NCI-H146 treated with DMSO at 0.1 percent for 48 hours (cell line): Measurements from ENCODE around the gene GALNT10.

Source experiments
- DNase-seq: peaks from one replicate; lab custom pipeline; 2025; ENCODE audit not compliant: unreplicated experiment; lab: John Stamatoyannopoulos, UW

Gene GALNT10

DNA sequence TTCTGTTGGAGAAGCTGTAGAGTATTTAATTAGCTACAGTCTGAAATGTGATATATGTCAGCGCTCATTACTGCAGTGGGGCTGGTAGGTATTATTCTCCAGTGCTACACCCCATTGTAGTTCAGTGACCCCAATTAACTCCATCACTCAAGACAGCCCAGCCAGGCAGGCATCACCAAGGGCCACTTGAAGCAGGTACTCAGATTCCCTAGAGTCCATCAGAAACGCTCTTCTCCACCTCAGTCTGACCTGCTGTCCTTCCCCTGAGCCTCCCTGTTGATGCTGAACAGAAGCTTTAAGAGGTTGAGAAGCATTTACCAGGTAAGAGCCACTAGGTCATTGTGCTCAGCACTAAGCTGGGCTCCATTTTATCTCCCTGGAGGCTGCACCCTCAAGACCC is 71.8 kb downstream of the GALNT10 start:
- DNase-seq, result no peak

DNA sequence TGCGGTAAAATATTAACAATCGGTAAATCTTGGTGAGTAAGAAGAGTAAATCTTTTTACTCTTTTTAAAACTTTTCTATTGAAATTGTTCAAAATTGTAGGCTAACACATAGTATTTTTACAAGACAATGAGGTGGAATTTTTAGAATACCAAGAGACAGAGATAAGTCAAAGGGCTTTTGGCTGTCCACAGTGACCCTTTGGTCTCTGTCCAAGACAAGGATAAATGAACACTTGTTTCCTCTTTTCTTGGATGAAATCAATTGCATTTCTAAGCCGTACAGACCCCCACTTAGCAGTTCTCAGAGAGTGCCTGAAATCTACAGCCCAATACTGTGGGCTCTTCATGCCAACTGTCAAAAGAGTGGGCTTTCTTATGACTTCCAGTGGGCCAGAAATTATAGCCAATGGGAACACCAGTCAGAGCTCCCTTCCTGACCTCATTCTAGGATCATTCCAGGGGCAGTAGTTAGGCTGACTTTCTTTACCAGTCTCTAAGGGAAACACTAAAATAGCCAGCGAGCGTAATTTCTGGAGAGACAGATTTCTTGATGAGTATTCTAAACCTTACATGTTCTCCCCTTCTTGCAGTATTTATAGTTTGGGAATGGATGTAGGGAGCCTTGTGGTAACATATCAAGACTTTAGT is 74.1 kb downstream of the GALNT10 start:
- DNase-seq, result no peak

DNA sequence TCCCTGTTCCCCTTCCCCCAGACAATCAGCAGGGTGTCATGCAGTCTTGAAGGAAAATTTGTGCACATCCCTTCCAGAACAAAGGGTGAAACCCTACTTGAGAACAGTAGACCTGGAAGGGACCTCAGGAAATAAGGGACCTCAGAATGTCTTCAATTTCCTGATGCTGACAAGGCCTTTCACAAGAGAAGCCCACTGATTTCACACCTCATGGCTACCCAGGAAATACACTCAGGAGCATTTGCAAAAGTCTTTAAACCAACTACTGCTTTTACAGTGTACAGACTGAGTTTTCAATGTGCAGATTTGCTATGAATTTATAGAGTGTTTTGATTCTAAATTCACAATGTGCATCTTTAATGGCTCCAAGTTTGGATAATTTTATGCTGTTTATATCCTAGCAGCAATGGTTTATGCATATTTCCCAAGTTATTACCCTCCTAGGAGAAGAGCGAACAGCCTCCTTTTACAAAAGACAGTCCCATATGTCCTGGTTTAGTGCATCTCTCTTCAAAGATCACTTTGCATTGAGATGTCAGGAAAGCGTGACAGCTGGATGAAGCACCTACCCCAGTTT is 74.8 kb downstream of the GALNT10 start:
- DNase-seq, result no peak

DNA sequence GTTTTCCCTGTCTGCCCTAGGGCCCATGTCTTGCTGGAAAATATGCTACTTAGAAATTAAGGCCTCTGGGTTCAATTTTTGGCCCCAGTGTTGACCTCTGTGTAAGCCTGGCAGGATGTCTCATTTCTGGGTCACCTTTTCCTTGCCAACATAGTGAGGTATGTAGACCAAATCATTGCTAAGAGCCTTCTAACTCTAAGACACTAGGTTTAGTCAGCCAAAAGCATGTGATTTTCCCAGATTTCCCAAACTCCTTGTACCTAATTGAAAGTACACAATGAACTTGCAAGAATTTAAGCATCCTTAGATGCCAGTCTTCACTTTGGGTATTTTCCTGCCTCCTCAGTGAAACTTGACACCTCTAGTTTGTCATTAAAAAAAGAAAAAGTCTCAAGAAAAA is 77.0 kb downstream of the GALNT10 start:
- no peak for DNase-seq

DNA sequence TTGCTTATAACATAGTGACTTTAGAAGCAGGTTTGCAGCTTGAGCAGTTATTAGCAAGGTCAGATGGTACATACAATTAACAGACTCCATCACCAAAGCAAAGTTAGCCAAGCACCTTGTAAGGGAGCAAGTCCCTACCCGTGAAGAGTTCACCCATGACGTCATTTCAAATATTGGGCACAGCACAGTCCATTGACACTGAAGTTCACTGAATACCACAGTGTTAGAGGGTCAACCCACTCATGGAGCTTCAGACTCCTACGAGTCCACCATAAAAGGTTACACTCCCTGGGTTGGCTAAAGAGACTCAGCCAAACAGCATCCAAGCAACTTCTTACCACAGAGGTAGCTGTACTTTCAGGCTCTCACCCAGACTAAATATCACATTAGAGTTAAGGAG is 77.5 kb downstream of the GALNT10 start:
- DNase-seq, result no peak

DNA sequence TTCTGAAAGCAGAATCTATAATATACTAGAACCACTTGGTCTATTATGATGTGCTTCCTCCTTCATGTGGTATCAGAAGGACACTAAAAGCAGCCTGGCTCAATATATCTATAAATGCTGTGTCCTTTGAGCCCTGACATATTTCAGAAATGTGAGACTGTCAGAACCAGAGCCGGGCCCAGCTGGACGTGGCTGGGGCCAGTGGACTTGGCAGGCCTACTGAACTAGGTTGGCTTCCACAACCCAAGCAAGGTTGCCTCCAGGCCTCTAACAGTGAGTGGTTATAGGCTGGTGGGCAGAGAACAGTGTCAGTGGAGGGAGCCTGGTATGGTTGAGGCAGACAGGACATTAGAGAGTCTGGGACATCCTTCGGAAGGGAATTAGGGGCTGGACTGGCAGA is 78.9 kb downstream of the GALNT10 start:
- no peak for DNase-seq

DNA sequence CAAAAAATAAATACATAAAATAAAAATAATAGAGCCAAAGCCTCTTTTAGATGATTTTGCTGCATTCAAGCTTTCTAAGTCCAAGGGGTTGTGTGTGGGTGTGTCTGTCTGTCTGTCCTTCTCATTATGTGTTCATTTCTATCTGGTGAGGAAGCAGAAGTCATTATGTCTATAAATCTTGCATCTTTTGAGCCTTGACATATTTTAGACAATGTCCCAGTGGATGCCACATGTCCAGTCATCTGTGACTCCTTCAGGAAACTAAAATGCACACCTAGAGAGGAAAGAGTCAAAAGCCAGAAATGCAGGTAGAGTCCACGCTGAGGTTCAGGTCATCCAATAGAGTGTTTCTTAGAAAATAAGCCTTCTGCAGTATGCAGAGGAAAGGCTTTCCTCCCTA is 80.9 kb downstream of the GALNT10 start:
- DNase-seq, result no peak

DNA sequence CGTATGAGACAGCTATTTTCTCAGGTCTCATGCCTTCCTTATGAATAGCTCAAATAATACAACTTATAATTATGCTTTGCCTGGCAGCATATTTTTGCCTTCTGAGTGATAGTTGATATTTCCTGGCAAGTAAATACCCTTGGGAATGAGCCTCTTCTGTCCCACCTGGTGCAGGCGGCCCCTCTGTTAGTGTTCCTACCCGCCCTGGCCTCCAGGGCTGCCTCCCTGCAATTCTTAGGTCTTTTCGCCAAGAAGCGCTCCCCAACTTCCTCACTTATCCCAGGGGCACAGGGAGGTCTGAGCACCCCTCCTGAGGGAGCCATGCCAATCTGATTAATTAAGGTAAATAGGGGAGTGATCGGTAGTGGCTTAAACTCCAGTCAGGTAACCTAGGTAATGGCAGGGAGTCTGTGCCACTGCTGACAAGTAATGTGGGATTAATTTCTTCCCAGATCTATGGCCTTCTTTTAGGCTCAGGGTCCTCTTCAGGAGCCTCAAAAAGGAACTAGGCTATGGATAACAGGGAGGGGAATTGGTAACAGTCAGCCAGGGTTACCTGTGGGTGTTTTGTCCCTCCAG is 81.5 kb downstream of the GALNT10 start:
- DNase-seq, result no peak

DNA sequence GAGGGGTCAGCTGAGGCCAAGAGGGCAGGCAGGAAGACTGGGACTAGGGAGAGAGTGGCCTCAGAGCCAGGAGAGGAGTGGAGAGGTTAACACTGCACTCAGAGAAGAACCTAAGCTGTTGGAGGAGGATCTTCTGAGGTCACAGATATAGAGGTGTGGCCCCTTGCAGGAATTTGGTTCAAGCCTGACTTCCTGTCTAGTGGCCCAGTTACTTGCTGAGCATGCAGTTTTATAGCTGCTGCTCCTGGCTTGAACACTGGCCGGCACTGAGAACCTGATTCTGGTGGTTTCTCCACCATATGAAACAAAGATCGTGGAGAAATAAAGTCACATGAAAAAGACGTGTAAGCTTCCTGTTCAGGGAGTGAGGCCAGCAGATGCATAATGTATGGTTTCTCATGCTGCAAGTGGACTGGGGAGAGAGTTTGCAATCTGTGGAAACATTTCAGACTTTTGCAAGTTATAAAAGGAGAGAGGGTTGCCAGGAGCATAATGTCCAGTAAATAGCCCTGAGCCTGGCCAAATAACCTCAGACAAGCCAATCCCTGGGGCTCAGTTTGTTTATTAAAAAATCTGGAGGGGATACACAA is 82.6 kb downstream of the GALNT10 start:
- no peak for DNase-seq

DNA sequence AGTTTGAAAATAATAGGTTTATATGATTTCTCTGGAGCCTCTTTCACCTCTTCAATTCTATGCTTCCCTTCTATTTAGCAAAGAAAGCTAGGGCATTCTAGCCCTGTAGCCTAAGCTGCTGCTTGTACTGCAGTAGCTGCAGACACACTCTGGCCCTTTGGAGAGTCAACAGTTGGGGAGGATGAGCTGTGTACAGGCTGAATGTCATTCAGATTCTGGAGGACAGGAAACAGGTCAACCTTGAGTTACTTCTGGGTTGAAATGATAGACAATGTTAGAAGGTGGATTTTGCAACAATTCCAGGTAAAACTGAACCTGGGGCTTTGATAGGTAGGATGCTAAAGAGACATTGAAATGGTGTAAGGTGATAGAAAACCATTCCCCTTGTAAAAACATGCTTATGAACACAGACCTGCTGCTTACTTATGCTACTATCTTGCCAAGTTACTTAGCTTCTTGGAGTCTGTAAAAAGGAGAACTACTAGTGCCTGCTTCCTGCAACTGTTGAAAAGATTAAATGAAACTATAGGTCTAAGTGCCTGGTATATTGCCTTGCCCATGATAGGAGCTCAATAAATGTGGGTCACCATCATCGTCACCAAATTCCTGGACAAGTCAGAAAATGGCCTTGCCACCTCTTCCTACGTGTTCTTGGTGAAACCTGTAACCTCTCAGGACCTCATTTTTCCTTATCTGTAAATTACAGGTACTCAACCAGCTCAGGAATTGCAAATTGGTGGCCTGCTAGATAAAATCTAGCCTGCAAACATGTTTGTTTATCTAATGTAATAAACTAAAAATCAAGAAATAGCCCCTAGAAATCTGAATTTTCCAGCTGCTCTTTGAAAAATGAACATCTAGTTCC is 83.7 kb downstream of the GALNT10 start:
- DNase-seq, result no peak

DNA sequence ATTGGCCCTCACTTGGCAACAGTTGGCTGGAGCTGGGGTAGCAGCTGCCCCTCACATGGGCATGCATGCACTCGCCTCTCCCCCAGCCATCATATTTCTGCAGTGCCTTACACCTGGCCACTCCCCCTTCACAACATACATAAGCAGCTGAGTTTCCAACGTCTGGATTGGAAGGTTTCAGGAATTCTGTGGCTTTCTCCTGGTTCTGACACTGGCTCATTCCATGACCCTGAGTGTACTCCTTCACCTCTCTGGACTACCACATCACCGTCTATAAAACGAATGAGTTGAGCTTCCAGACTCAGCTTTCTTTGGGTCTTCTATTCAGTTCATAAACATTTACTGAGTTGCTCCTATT is 84.3 kb downstream of the GALNT10 start:
- DNase-seq, result no peak

DNA sequence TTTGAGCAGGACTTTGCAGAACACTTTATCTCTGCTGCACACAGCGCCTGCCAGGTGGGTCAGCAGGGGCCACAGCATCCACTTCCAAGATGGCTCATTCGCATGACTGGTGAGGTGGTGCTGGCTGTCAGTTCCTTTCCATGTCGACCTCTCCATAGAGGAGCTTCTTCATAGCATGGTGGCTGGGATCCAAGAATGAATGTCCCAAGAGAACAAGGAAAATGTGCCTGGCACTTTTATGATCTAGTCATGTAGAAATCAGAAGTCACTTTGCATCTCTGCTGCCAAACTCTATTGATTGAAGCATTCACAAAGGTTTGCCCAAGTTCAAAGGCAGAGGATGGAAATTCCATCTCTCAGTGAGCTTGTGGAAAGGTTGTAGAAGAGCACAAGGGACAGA is 85.0 kb downstream of the GALNT10 start:
- DNase-seq, result no peak

DNA sequence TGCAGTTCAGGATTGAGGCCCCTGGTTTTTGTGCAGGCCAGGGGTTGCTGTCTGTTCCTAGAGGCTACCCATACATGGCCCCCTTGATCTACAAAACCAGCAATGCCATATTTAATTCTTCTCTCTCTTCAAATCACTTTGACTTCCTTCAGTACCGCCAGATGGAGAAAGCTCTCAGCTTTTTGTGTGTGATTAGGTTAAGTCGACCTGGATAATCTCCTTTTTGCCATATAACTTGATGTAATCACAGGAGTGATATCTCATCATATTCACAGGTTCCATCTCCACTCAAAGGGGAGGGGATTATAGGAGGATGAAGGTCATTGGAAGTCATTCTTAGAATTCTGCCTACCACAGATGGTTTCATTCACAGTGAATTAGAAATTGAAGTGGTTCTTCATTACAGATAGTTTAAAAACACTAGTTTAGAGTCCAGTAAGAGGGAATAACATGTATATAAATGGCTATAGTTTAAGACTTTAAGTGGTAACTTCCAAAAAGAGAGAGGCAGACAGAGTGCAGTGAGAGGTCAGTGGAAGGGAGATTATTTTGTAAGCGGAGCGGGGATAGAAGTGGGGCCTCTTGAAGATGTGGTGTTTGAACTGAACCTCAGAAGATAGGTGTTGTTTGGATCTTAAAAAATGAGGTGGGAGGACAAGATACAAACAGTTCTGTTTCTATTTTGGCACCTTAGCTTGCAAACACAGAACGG is 85.9 kb downstream of the GALNT10 start:
- no peak for DNase-seq

DNA sequence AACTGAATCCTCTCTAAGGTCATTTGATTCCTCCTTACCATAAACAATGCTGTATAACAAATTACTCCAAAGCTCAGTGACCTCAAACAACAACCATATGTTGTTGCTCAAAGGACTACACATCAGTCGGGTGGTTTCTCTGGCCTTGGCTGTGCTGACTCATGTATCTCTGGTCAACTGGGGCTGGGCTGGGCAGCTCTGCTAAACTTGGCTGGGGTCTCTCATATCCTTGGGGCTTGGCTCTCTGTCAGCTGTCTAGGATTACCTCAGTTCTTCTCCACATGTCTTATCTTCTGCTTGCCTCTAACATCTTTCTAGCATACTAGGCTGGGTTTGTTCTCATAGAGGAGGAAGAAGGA is 86.4 kb downstream of the GALNT10 start:
- no peak for DNase-seq

DNA sequence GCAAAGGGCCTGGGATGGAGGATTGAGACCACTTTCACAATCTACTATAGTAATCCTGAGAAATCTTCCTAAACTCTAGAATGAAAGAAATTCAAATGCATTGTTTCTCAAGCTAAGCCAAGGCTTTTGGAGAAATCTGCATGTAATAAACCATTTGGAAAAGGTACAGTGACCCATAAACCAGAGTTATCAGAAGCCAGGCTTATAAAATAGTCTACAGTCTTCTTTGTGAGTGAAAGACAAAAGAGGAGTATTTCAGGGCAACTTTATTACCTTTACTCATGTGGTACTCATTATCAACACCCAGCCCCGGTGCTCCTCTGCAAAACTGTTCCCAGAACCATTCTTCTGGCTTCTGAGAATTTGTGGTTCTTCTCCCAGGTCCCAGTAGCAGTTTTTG is 87.0 kb downstream of the GALNT10 start:
- DNase-seq, result no peak

DNA sequence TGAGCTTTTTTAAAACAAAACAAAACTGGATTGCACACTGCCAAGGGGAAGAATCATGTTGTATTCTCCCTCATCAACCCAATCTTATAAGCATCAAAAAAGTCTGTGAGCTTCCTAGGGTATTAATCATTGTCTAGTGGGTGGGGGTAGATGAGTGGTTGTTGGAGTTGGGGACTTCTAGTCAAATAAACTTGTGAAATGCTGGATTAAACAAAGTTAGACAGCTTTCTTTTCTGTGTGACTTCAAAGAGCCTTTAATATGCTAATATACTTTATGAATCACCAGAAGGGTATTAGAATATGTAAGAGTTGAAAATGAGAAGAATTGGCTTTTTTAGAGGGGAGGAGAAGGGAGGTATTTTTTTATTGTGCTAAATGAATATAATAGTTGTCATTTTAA is 87.7 kb downstream of the GALNT10 start:
- DNase-seq, result no peak

DNA sequence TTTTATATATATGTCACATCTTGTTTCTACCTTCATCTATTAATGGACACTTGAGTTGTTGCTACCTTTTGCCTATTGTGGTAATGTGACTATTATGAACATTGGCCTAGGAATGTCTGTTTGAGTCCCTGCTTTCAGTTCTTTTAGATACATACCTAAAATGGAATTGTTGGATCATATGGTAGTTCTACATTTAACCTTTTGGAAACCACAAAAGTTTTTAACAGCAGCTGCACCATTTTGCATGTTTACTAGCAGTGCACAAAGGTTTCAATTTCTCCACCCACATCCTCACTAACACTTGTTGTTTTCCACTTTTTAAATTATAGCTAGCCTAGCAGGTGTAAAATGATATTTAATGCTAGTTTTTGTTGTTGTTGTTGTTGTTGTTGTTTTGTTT is 88.4 kb downstream of the GALNT10 start:
- DNase-seq, result no peak

DNA sequence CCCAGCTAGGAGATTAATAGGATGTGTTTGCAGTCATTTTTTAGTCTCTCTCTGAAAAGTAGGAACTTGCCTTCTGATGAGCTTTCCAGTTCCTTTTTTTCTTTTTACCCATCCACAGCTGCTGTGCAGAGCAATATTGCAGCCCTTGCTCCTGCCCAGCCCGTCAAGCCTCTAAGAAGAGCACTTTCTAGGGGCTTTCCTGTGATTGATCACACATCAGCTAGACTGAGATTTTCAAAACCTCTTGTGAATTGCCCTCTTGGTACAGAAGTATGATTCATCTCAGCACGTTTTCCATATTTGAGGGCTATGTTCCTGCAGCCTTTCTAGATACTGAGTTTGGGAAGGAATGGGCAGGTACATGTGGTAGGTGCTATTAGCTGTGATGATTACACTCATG is 93.9 kb downstream of the GALNT10 start:
- no peak for DNase-seq

DNA sequence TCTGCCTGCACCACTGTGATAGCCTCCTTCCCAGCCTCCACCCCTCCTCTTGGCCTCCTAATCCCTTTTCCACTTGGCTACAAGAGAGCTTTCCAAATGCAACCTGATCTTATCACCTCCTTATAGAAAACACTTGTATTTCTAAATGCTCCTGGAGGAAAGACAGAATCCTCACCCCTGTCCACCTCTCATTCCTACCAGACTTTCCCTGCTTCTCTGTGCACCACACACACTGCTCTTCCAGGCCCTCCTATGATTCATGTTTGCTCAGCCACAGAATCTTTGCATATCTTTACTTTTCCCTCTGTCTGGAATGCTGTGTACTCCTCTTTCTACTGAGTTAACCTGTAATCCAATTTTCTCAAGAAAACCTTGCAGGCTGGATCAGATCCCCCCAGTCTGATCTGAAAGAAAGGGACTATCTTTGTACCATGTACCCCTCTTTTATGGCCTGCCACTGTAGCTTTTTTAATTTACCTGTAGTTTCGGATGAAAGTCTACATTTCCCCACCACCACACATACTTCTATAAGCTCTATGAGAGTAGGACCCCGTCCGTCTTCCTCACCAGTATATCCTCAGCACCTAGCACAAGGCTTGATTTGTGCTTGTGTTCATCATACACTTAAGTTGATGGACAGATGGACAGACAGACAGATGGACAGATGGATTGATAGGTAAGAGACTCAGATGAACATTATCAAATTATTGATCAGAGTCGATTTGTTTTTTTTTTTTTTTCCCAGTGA is 95.3 kb downstream of the GALNT10 start:
- no peak for DNase-seq

DNA sequence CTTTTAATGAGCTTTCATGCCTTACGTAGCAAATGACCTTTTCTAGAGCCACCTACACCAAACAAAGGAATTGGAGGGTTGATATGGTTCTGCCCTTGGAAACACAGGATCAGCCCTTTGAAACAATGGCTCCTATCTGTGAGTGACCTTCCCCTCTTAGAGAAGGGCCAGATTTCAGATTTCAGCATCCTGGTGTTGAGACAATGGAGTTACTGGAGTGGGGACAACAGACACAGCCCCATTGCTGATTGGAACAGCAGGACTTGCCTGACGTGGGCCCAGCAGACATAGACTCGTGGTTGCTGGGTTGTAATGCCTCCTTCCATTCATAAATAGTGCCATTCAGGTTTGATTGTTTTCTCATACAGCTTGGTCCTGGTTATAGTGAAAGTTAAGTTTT is 96.0 kb downstream of the GALNT10 start:
- no peak for DNase-seq
